Spleen (tissue), 11 donors: ENCODE results near the gene ZNF580. TPM values are rescaled to one million over a fixed set of nuclear protein-coding genes. Genes with fewer than 3 reads are reported as not detected.

Source experiments
- DNase-seq: peaks from one replicate; pipeline ENCODE4 v3.0.0-alpha.2; 2020
- H3K27ac ChIP-seq, 8 donors: fragments of 200-600 bp; sonication (generic) in 7 of 8; 1 replicate in 4 of 8; 2 replicates in 4 of 8; pipeline versions ENCODE4 v1.5.0 to v1.8.0; 2016 to 2021; ENCODE audit warnings: inconsistent platforms in 4 of 8, mild to moderate bottlenecking in 4 of 8, moderate library complexity in 1 of 8
- H3K27me3 ChIP-seq, 7 donors: fragments of 200-600 bp; sonication (generic) in 6 of 7; replicated peaks in 1 of 7; 1 replicate in 4 of 7; 2 replicates in 3 of 7; pipeline versions ENCODE4 v1.5.0 to v1.8.0; 2016 to 2021; ENCODE audit warnings: inconsistent platforms in 3 of 7, mild to moderate bottlenecking in 1 of 7
- H3K36me3 ChIP-seq, 6 donors: fragments of 200-600 bp; sonication (generic) in 5 of 6; 1 replicate in 4 of 6; 2 replicates in 2 of 6; pipeline versions ENCODE4 v1.5.0 to v1.8.0; 2016 to 2021; ENCODE audit warnings: inconsistent platforms in 2 of 6
- H3K4me1 ChIP-seq, 6 donors: fragments of 200-600 bp; sonication (generic) in 5 of 6; 1 replicate in 3 of 6; 2 replicates in 3 of 6; pipeline versions ENCODE4 v1.5.0 to v1.8.0; 2016 to 2021; ENCODE audit warnings: inconsistent platforms in 3 of 6
- H3K4me3 ChIP-seq, 8 donors: fragments of 200-600 bp; sonication (generic) in 7 of 8; 1 replicate in 4 of 8; 2 replicates in 4 of 8; pipeline versions ENCODE4 v1.5.0 to v1.8.0; 2016 to 2021; ENCODE audit warnings: inconsistent platforms in 4 of 8, mild to moderate bottlenecking in 4 of 8, moderate library complexity in 2 of 8
- H3K9me3 ChIP-seq, 8 donors: fragments of 200-600 bp; sonication (generic) in 7 of 8; 1 replicate in 4 of 8; 2 replicates in 4 of 8; pipeline versions ENCODE4 v1.5.0 to v1.8.0; 2016 to 2021; ENCODE audit warnings: inconsistent platforms in 4 of 8
- POLR2A ChIP-seq, 3 donors: fragments of 450-650 bp; IDR thresholded peaks; one replicate each; pipeline ENCODE4 v1.5.1; 2017; ENCODE audit warnings: antibody characterized with exemption in 3 of 3, mild to moderate bottlenecking in 1 of 3
- POLR2AphosphoS5 ChIP-seq, 3 donors: sonication (generic); formaldehyde crosslinking; IDR thresholded peaks; one replicate each; pipeline ENCODE4 v1.5.1; 2017; ENCODE audit warnings: antibody characterized with exemption in 3 of 3
- WGBS, 5 donors: extraction: QIAGEN DNeasy Blood & Tissue Kit in 3 of 5; methylation state at CpG; one replicate each; pipeline versions ENCODE4 v1.1.5 to v1.1.7; 2013 to 2018; 5-methylcytosine and 5-hydroxymethylcytosine counted together
- intact Hi-C: fragments of 100-400 bp; cut with DNase I; formaldehyde crosslinking; loops from one replicate; pipeline ENCODE4 v1.15.0; 2023; ENCODE audit warnings: low total_unique reads
- polyA plus RNA-seq, 3 donors: library from polyadenylated mRNA; stranded (reverse); fragments of 200-250 nt; gene quantifications; one replicate each; pipeline ENCODE4 v1.2.1, GENCODE V29; 2013
- total RNA-seq, 7 donors: library from RNA; depleted of rRNA in 3 of 7; stranded (reverse); fragments of >200 nt in 3 of 7; fragmentation: NEBNext Ultra II Directional in 4 of 7; extraction: Animal tissue kit (Norgen Biotek cat#: 25700) in 4 of 7; gene quantifications; one replicate each; pipeline versions ENCODE4 v1.1.0 to v1.2.1, GENCODE V29; 2016 to 2021
- TF ChIP-seq, protein P1 (sequence below), 11 experiments: fragments of 200-600 bp in 7 of 11; fragments of 450-650 bp in 4 of 11; sonication (generic) in 4 of 11; IDR thresholded peaks in 8 of 11; conservative IDR thresholded peaks in 3 of 11; 1 replicate in 7 of 11; 2 replicates in 4 of 11; pipeline versions ENCODE4 v1.4.0 to v1.8.0; 2016 to 2021; ENCODE audit warnings: antibody characterized with exemption in 11 of 11, inconsistent platforms in 4 of 11, mild to moderate bottlenecking in 1 of 11
- donor health status: healthy with polysubstance abuse.
- donor health status: DM: no; HTN: no; CAD: no; lungs with moderate emphysema.
- donor health status: DM: no; HTN: no; CAD: no.
- donor health status: Bipolar disorder and iron deficiency.
- donor health status: healthy.
- donor health status: DM: no; HTN: no; CAD: no.
- donor health status: DM: yes; HTN: yes; CAD: no.

Gene ZNF580
- total and polyA plus RNA-seq, 10 donors = 18.9 to 58.7 (median 32.5) TPM

DNA sequence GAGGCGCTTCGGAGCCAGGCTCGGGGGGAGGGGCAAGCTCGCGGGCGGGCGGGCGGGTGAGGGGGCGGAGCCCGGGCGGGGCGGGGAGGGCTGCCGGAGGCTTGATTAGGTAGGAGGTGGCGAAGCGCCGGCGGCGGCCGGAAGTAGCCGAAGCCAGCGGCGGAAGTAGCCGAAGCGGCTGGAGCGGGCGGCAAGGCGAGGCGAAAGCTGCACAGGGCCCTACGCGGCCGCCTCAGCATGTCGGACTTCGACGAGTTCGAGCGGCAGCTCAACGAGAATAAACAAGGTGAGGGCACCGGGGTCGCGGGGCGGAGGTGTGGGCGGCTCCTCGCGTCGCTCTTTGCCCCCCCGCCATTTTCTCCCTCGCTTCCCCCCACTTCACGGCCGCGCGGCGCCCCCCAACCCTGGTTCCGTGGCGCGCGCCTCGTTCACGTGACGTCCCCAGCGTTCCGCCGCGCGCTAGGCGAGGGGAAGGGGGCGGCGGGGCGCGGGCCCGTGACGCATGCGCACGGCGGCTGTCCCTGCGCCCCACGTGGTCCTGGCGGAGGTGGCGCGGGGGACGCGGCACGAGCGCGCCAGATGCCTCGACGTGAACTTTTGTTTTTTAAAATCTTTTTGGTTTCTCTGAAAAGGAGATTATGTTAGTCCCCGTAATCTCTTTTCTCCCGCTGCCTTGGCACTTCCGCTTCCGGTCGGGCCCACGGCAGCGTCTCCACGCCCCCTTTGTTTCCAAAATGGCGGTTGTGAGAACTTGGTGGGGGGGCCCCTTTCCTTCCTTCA is 14.3 kb downstream of the ZNF580 start, which contains the start of gene U2AF2:
TSS of gene U2AF2 (plus strand) at position 168 of the 780 bp plus-strand sequence. CDS start at position 238, 70 bp downstream.
- Histone ChIP-seq H3K4me3 (peak within 1 kb of the TSS; percentile 75 to 100 (median 88)), H3K27ac (peak within 1 kb of the TSS; percentile 95 to 100 (median 99)), H3K9me3 (no peaks in the 10 kb centered on the region), H3K4me1 (peaks cover 37 to 76% (median 58%) of the 10 kb centered on the region in 6 donors), H3K27me3 (no peaks in the 10 kb centered on the region), H3K36me3 (peaks cover 0 to 48% (median 13%) of the 10 kb centered on the region in 6 donors)
- TF ChIP-seq POLR2A (IDR thresholded peaks at IDR 0.05) (peak in 1 of 3 donors; percentile 48), POLR2AphosphoS5 (IDR thresholded peaks at IDR 0.05) (peak; percentile 87 to 91 (median 87))
- TF ChIP-seq, protein P1, sequence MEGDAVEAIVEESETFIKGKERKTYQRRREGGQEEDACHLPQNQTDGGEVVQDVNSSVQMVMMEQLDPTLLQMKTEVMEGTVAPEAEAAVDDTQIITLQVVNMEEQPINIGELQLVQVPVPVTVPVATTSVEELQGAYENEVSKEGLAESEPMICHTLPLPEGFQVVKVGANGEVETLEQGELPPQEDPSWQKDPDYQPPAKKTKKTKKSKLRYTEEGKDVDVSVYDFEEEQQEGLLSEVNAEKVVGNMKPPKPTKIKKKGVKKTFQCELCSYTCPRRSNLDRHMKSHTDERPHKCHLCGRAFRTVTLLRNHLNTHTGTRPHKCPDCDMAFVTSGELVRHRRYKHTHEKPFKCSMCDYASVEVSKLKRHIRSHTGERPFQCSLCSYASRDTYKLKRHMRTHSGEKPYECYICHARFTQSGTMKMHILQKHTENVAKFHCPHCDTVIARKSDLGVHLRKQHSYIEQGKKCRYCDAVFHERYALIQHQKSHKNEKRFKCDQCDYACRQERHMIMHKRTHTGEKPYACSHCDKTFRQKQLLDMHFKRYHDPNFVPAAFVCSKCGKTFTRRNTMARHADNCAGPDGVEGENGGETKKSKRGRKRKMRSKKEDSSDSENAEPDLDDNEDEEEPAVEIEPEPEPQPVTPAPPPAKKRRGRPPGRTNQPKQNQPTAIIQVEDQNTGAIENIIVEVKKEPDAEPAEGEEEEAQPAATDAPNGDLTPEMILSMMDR (IDR thresholded peaks at IDR 0.05 in 8 of 11, conservative IDR thresholded peaks at IDR 0.05 in 3 of 11) = peak in 1 of 11 experiments; percentile 6
- 0 to 1% (median 0%) methylated on average over 40 to 95 of the region's 95 CpGs for WGBS, 5 donors
- DNase-seq = peak; percentile 99
- intact Hi-C loops = no loop called here

DNA sequence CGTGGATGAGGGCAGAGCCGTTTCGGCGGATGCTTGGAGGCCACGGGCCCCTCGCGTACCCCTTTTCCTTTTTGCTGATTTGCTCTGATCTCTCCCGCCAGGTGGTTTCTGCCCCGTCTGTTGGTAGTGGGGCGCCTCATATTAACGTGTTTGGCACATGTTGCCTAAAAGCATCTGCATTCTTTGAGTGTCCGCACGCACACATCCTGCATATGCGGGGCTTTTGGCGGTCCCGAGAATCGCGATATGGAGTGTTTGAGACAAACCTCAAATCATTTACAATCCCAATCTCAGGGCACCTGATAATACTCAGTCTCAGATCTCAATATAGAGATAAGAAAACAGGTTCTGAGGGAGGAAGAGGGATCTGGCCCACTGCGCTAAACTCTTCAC is 14.8 kb downstream of the ZNF580 start:
- intact Hi-C loops = no loop called here
- Histone ChIP-seq H3K27me3 (no peaks in the 10 kb centered on the region), H3K4me3 (peak overlapping the region; percentile 75 to 100 (median 88)), H3K4me1 (peaks cover 37 to 76% (median 61%) of the 10 kb centered on the region in 6 donors), H3K9me3 (no peaks in the 10 kb centered on the region), H3K27ac (peak overlapping the region; percentile 95 to 100 (median 99)), H3K36me3 (peaks cover 0 to 48% (median 18%) of the 10 kb centered on the region in 6 donors)
- TF ChIP-seq, protein P1 (IDR thresholded peaks at IDR 0.05 in 8 of 11, conservative IDR thresholded peaks at IDR 0.05 in 3 of 11) = no peak
- TF ChIP-seq POLR2A (IDR thresholded peaks at IDR 0.05) (no peak), POLR2AphosphoS5 (IDR thresholded peaks at IDR 0.05) (no peak)
- DNase-seq = no peak
- 0 to 1% (median 0%) methylated on average over 19 of the region's 19 CpGs for WGBS, 5 donors

DNA sequence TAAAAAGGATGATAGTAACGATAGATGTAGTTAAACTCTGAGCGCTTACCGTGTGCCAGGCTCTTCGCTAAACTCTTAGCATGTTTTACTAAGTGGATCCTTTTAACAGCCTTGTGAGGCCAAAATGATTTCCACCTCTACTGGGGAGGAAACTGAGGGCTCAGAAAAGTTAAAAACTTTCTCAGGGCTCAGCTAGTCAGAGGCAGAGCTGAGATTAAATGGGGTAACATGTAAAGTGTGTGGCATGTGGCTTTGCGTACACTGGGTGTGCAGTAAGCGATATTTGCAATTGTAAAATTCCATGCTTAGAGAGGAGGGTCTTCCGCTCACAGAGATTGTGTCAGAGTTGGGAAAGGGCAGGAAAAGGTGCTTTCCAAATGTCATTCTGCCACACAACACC is 15.8 kb downstream of the ZNF580 start:
- peaks cover 37 to 77% (median 62%) of the 10 kb centered on the region in 6 donors for H3K4me1 ChIP-seq
- peak overlapping the region; percentile 75 to 100 (median 88) for H3K4me3 ChIP-seq
- no peaks in the 10 kb centered on the region for H3K9me3 ChIP-seq
- peaks cover 0 to 48% (median 25%) of the 10 kb centered on the region in 6 donors for H3K36me3 ChIP-seq
- DNase-seq = no peak
- TF ChIP-seq POLR2A (IDR thresholded peaks at IDR 0.05) = no peak
- H3K27ac ChIP-seq = peak overlapping the region in 4 of 8 donors; percentile 2 to 100 (median 68)
- intact Hi-C loops = no loop called here
- no peaks in the 10 kb centered on the region for H3K27me3 ChIP-seq
- 47 to 61% (median 50%) methylated on average over 7 of the region's 7 CpGs for WGBS, 5 donors

DNA sequence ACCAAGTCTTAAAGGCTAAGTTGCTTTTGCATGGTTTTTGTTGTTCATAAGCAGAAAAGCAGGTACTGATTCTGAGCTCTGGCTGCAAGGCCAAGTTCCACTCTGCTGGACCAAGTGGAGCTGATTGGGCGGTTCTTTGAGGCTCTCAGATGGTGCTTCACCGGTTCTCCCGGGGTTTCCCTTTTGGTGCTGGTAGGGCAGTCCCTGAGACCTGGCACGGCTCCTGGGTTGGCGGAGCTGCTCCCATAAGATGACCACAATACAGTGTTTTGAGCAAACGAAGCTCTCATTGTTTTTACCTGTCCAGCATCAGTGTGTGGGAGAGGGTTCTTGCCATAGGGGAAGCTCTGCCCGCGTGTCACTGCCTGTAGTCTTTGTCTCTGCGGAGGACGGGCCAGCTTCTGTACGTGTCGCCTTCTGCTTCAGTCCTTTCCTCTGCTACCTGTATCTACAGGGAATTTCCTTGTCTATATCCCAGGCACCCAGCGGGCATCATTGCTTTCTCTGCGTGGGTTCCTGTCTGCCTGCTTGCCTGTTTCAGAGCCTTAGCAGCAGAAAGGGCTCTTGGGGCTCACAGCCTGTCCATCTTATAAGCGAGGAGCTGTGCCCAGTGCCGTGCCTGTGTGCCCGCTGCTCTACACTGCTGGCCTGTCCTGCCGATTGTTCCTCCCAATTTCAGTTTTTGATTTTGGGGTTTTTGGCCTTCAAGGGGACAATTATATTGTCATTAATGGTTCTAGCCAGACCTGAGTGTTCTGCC is 16.4 kb downstream of the ZNF580 start:
- H3K4me3 ChIP-seq = peak overlapping the region; percentile 75 to 100 (median 88)
- WGBS, 5 donors = 36 to 54% (median 41%) methylated on average over 17 to 18 of the region's 18 CpGs
- H3K27me3 ChIP-seq = no peaks in the 10 kb centered on the region
- H3K27ac ChIP-seq = peak overlapping the region in 3 of 8 donors; percentile 2 to 40 (median 37)
- no peak for TF ChIP-seq POLR2A (IDR thresholded peaks at IDR 0.05)
- TF ChIP-seq, protein P1 (IDR thresholded peaks at IDR 0.05 in 8 of 11, conservative IDR thresholded peaks at IDR 0.05 in 3 of 11) = no peak
- TF ChIP-seq POLR2AphosphoS5 (IDR thresholded peaks at IDR 0.05) = no peak
- intact Hi-C loops = no loop called here
- no peak for DNase-seq
- peaks cover 0 to 49% (median 31%) of the 10 kb centered on the region in 6 donors for H3K36me3 ChIP-seq
- peaks cover 37 to 82% (median 62%) of the 10 kb centered on the region in 6 donors for H3K4me1 ChIP-seq
- H3K9me3 ChIP-seq = no peaks in the 10 kb centered on the region
